GM18520 (cell line): ENCODE measurements around the gene STYXL1.
A peak's percentile ranks its signal among the peaks of the same experiment; 100 is the strongest.
"Not testable (repeated sequence)": the region's sequence is repeated elsewhere in the genome, so short reads cannot be mapped to it uniquely, and the experiment has no call there.

ENCODE experiments used
- ATAC-seq: cut with Tn5 transposase; IDR thresholded peaks from one replicate; pipeline ENCODE4 v1.9.1; 2021; ENCODE audit not compliant: unreplicated experiment

STYXL1 gene, protein sequence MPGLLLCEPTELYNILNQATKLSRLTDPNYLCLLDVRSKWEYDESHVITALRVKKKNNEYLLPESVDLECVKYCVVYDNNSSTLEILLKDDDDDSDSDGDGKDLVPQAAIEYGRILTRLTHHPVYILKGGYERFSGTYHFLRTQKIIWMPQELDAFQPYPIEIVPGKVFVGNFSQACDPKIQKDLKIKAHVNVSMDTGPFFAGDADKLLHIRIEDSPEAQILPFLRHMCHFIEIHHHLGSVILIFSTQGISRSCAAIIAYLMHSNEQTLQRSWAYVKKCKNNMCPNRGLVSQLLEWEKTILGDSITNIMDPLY

DNA sequence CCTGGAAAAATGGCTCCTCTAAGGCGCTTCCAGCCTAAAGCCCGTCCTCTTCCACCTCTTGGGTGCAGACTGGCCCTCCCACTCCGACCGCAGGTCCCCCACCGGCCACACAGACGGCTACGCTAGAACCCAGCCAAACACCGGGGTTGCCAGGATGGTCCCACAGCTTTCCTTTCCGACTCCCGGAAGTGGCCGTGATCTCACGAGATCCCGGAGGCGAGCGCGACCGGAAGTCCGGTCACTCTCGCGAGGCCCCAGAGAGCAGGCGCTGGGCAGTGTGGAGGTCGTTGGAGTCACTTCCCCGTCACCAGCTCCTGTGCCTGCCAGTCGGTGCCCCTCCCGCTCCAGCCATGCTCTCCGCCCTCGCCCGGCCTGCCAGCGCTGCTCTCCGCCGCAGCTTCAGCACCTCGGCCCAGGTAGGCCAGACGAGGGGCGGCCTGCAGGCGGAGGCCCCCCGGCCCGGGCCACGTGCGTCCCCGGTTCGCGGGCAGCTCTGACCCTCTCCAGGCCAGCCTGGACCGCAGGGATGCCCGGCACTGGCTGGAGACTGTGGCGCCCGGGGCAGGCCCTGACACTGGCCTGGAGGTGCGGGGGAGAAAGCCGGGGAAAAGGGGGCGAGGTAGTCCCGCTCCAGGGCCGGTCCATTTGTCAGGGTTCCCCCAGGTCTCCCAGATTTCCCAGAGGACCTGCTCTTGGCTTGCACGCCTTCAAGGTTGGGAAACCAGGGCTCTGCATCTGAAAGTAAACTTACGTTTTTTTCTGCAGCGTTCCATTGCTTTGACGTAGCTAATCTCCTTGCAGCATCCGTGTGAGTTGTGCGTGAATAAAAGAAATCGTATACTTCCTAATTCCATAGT lies at the start of gene STYXL1, which contains the start of gene MDH2:
Gene STYXL1 (minus strand): TSS at position 190 of the 857 bp plus-strand sequence. CDS start 17,477 bp downstream, outside the sequence.
Gene MDH2 (plus strand): TSS at position 296 of the 857 bp plus-strand sequence. CDS start 55 bp downstream, at position 351.
- ATAC-seq, result peak; percentile 97

- no peak for ATAC-seq
Measured at GRCh38 chr7:76095908-76096307, 48.1 kb upstream of the STYXL1 start.

DNA sequence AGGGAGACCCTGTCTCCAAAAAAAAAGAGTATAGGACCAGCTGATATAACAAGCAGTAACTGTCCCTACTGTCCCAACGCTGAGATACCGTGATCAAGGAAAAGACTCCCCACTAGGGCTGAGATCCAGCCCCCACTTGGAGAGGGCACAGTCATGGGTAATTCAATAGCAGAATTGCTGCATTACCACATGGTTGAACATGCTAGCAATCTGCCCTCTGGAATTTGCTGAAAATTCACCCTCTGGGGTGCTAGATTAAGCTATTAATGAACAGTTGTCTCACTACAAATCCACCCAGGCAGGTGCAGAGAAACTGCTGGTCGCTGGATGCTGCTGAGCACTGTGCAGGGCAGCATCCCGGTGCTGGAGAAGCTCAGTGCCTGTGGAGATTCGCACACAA lies 46.5 kb upstream of the STYXL1 start:
- ATAC-seq, result not testable (repeated sequence)

GRCh38 chr7:76093531-76093930 lies 45.7 kb upstream of the STYXL1 start:
- ATAC-seq, result not testable (repeated sequence)

DNA sequence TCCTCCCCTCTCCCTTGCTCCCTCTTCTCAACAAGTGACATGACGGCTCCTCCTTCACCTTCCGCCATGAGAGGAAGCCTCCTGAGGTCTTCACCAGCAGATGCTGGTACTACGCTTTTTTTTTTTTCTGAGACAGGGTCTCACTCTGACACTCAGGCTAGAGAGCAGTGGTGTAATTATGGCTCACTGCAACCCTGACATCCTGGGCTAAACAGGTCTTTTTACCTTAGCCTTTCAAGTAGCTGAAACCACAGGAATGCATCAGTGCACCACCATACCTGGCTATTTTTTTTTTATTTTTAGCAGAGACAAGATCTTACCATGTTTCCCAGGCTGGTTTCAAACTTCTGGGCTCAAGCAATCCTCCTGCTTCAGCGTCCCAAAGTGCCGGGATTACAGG lies 43.7 kb upstream of the STYXL1 start:
- no peak for ATAC-seq

GRCh38 chr7:76089865-76090475 lies 42.2 kb upstream of the STYXL1 start:
- no peak for ATAC-seq

DNA sequence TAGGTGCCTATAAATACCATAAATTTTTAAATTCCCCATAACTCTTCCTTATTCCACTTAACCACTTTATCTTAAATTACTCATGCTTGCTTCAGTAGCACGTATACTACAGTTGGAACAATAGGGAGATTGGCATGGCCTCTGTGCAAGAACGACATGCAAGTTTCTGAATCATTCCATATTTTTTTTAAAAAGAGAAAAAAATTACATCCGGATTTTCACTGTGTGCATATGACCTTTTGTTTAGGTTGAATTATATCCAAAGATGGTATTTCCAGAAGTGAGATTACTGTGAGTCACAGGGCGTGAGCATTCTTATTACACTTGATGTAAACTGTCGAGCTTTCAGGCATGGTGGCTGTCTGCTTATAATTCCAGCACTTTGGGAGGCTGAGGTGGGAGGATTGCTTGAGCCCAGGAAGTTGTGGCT lies 39.6 kb upstream of the STYXL1 start:
- not testable (repeated sequence) for ATAC-seq

- no peak for ATAC-seq
Measured at GRCh38 chr7:76086070-76086469, 38.3 kb upstream of the STYXL1 start.

DNA sequence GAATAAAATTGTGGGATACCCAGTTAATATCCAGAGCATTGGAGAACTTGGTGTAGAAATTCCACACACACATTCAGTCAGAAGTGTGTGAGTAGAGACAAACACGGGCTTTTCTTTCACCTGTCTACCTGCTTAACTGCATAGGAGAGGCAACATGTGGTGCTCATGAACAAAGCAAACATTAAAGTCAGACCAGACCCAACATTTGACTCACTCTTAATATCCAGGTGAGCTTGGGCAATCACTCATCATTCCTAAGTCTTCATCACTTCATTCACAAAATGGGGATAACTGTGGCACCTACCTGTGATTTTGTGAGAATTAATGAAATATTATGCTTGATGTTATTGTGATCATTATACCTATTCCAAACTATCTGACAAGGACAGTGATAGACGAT lies 36.3 kb upstream of the STYXL1 start:
- ATAC-seq, result not testable (repeated sequence)

- no peak for ATAC-seq
Measured at GRCh38 chr7:76080204-76080603, 32.4 kb upstream of the STYXL1 start.

GRCh38 chr7:76077435-76077834 lies 29.6 kb upstream of the STYXL1 start:
- ATAC-seq, result no peak

GRCh38 chr7:76076995-76077394 lies 29.2 kb upstream of the STYXL1 start:
- ATAC-seq, result no peak

DNA sequence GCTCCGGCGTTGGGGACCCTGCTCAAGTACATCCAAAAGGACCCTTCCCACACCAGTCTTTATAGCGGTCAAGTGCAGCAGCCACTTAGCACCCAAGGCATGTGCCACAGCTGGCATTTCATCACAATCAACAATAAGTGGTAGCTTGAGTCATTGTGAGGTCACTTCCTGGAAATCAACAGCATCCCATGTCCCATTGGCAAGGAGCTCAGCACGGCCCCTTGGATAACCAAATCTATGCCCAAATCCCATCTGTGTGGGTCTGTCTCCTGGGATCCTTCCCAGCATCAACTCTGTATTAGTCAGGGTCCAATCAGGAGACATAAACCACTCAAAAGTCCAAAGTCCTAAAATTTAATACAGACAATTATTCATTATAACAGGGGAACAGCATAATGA lies 27.2 kb upstream of the STYXL1 start:
- ATAC-seq, result no peak

DNA sequence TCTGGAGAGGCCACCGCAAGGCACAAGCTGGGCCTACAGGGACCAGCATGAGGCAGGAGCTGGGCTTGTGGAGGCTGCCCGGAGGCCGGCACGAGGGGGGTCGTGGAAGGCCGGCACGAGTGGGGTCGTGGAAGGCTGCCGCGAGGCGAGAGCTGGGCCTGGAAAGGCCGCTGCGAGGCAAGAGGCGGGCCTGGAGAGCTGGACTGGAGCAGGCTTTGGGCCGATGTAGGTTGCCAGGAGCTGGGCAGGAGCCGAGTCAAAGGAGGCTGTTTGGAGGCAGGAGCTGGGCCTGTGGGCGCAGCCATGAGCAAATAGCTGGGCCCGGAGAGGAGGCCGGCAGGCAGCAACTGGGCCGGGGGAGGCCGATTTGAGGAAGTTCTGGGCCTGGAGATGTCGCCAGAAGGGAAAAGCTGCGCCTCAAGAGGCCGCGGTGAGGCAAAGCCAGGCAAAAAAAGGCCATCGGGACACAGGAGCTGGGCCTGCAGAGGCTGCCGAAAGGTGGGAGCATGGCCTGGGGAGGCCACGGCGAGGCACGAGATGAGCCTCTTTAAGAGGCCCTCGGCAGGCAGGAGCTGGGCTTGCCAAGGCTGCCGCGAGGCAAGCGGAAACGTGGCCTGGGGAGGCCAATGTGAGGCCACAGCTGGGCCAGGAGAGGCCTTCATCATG lies 26.6 kb upstream of the STYXL1 start:
- ATAC-seq, result no peak

DNA sequence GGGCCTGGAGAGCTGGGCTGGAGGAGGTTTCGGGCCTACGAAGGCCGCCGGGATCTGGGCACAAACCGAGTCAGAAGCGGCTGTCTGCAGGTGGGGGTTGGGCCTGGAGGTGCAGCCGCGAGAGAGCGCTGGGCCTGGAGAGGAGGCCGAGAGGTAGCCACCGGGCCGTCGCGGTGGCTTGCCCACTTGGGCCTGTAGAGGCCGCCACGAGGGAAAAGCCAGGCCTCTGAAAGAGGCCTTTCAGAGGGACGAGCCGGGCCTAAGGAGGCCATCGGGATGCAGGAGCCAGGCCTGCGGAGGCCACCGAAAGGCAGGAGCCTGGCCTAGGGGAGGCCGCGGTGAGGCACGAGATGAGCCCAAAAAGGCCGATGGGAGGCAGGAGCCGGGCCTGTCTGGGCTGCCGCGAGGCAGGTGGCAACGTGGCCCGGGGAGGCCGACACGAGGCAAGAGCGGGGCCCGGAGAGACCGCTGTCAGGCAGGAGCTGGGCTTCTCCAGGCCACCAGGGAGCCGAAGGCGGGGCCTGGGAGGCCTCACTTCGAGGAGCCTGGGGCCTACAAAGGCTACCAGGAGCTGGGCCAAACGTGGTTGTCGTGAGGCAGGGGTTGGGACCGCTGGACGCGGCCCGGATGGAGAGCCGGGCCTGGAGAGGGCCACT lies 25.7 kb upstream of the STYXL1 start:
- ATAC-seq, result no peak

- no peak for ATAC-seq
Measured at GRCh38 chr7:76072243-76073148, 24.7 kb upstream of the STYXL1 start.

- no peak for ATAC-seq
Measured at GRCh38 chr7:76071316-76072242, 23.8 kb upstream of the STYXL1 start.

DNA sequence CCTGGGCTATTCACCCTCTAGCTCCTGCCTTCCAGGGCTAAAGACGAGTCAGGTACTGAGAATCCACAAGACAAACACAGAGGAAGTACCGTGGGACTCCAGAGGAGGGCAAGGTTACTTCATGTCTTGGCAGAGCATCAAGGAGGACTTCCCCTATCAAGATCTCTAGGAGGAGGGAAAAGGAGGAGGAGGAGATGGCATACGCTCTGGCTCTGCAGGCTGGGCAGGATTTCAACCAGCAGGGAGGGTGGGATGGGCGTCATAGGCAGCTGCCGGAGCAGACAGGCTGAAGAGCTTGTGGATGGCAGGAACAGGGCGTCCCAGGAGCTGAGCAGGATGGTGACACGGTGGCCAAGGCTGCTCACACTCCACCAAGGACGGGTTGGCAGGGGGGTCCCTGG lies 21.4 kb upstream of the STYXL1 start:
- ATAC-seq, result no peak
